ENCODE results near the gene NDUFAF3.

Gene NDUFAF3

GRCh38 chr3:49018707-49019006, 3.3 kb upstream of the NDUFAF3 start:
- TF ChIP-seq CTCF (IDR thresholded peaks at IDR 0.05; ENCODE audit: insufficient read depth, low read depth, low read length, missing control alignments), result no peak
- DNase-seq (ENCODE audit: low read depth), result no peak
- H3K4me3 ChIP-seq (ENCODE audit: low read length), result peak overlapping the region; percentile 72

- peak; percentile 50 for DNase-seq (ENCODE audit: low read depth)
- peak overlapping the region; percentile 85 for H3K4me3 ChIP-seq (ENCODE audit: low read length)
- TF ChIP-seq CTCF (IDR thresholded peaks at IDR 0.05; ENCODE audit: insufficient read depth, low read depth, low read length, missing control alignments), result no peak
Measured at GRCh38 chr3:49019941-49020329, 2.0 kb upstream of the NDUFAF3 start.

- DNase-seq (ENCODE audit: low read depth), result no peak
- H3K4me3 ChIP-seq (ENCODE audit: low read length), result peak overlapping the region; percentile 85
- no peak for TF ChIP-seq CTCF (IDR thresholded peaks at IDR 0.05; ENCODE audit: insufficient read depth, low read depth, low read length, missing control alignments)
Measured at GRCh38 chr3:49020330-49021212, 1.4 kb upstream of the NDUFAF3 start.

- TF ChIP-seq CTCF (IDR thresholded peaks at IDR 0.05; ENCODE audit: insufficient read depth, low read depth, low read length, missing control alignments), result no peak
- peak overlapping the region; percentile 85 for H3K4me3 ChIP-seq (ENCODE audit: low read length)
- peak; percentile 98 for DNase-seq (ENCODE audit: low read depth)
Measured at GRCh38 chr3:49021213-49021812, 608 bp upstream of the NDUFAF3 start.

- H3K4me3 ChIP-seq (ENCODE audit: low read length), result peak overlapping the region; percentile 85
- no peak for TF ChIP-seq CTCF (IDR thresholded peaks at IDR 0.05; ENCODE audit: insufficient read depth, low read depth, low read length, missing control alignments)
- DNase-seq (ENCODE audit: low read depth), result no peak
Measured at GRCh38 chr3:49022688-49023171, 809 bp downstream of the NDUFAF3 start.

GRCh38 chr3:49023775-49024174, 1.9 kb downstream of the NDUFAF3 start:
- DNase-seq (ENCODE audit: low read depth), result no peak
- no peak overlapping the region for H3K4me3 ChIP-seq (ENCODE audit: low read length)
- no peak for TF ChIP-seq CTCF (IDR thresholded peaks at IDR 0.05; ENCODE audit: insufficient read depth, low read depth, low read length, missing control alignments)

All from epithelial cell of esophagus (primary cell).